GM10266 (cell line): ENCODE results near the gene CNIH4.

ENCODE experiments used
- DNase-seq: peaks from one replicate; pipeline ENCODE4 v3.0.0; 2012; ENCODE audit errors: extremely low spot score
- TF ChIP-seq, protein P1 (sequence below): IDR thresholded peaks from 2 replicates; pipeline ENCODE4 v1.5.1; 2012; ENCODE audit warnings: mild to moderate bottlenecking, low read depth; ENCODE audit not compliant: control insufficient read depth, insufficient read depth; ENCODE audit errors: missing control alignments

The CNIH4 gene

DNA sequence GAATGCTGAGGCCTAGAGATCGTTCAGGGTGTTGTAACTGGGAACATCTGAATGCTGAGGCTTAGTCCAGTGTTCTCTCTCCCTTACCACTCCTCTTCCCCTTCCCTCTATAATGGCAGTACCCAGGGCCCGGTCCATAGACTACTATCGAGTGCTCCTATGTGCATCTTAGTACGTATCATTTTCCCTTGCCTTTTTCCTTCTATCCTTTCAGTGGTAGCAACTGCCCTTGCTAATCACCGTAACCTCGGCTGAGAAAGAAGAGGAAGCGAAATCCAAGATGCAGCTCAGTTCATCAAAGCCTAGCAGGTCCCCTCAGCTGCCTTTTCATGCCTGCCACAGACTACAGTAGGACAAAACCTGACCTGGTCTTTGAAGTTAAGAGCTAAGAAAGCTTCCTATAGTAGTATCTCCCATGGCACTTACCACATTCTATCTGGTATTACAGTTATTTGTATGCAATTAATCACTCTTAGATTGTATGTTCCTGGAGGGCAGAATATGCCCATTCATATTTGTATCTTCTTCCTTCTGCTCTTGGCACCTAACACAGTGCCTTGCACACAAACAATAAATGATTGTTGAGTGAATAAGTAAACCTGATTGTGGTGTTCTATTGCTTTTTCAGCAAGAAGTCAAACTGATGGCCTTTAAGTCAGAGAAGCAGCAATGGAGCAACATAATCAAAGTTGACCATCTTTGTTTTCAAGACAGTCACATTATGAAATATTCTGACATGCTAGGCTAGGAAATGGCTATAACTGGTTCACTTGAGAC lies 22.4 kb downstream of the CNIH4 start:
- TF ChIP-seq, protein P1, sequence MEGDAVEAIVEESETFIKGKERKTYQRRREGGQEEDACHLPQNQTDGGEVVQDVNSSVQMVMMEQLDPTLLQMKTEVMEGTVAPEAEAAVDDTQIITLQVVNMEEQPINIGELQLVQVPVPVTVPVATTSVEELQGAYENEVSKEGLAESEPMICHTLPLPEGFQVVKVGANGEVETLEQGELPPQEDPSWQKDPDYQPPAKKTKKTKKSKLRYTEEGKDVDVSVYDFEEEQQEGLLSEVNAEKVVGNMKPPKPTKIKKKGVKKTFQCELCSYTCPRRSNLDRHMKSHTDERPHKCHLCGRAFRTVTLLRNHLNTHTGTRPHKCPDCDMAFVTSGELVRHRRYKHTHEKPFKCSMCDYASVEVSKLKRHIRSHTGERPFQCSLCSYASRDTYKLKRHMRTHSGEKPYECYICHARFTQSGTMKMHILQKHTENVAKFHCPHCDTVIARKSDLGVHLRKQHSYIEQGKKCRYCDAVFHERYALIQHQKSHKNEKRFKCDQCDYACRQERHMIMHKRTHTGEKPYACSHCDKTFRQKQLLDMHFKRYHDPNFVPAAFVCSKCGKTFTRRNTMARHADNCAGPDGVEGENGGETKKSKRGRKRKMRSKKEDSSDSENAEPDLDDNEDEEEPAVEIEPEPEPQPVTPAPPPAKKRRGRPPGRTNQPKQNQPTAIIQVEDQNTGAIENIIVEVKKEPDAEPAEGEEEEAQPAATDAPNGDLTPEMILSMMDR, result no peak

DNA sequence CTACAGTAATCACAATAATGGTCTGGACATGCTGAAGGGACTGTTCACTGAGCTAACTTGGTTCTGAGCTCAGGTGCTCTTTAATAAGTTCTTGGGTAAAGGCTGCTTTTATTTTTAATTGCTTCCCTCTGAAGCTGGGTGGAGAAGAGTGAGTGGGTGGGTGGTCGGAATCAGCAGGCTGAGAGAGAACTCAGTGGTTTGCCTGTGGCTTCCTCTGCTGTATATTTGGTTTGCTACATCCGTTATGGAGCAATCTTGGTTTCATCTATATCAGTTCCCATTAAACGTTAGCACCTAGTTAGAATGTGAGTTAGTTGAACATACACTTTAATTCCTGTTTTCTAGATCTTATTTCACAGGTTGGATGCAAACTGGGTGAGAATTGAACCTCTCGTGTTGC lies 23.3 kb downstream of the CNIH4 start:
- no peak for DNase-seq
- TF ChIP-seq, protein P1, result no peak

More for the DNA sequence above, 22.4 kb downstream of the CNIH4 start:
- DNase-seq, result no peak

DNA sequence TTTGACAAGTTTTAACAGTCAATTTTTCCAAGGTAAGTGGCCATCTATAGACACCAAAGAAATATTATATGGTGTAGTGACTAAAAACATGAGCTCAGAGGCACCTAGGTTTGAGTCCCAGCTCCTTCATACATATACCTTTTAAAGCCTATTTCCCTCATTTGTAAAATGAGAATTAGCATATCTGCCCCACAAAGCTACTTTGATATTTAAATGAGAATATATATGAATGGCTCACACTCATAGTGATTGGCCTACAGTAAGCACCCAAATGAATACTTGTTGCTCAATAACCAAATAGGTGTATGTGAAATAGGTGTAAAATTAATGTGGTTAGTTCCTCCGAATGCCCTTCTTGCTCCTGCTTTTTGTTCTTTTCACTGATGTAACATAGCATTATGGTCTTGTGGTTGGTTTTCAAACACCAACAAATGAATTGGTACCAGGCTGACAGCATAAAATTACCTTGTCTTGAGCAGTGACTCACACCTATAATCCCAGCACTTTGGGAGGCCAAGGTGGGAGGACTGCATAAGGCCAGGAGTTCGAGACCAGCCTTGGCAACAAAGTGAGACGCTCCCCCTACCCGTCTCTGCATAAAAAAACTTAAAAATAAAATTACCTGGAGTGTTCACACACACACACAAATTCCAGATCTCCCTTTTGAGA lies 25.3 kb downstream of the CNIH4 start:
- DNase-seq, result no peak

DNA sequence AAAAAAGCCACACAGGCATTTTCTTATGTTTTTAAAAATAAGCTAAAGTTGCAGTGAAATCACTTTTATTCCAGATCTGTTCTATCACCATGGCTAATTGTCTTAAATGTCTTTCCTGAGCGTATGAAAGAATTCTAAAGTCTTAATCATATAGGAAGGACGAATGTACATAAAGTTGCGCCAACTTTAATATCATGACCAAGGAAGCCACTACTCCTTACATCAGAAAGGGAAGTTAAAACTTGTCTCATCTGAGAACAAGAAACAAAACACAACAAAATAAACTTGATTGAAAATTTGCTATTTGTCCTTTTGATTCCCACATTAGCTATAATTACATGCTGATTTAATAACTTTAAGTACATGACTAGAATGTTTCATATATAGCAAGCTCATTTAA lies 26.5 kb downstream of the CNIH4 start:
- TF ChIP-seq, protein P1, result no peak
- no peak for DNase-seq

More for the DNA sequence above, 25.3 kb downstream of the CNIH4 start:
- TF ChIP-seq, protein P1, result no peak

DNA sequence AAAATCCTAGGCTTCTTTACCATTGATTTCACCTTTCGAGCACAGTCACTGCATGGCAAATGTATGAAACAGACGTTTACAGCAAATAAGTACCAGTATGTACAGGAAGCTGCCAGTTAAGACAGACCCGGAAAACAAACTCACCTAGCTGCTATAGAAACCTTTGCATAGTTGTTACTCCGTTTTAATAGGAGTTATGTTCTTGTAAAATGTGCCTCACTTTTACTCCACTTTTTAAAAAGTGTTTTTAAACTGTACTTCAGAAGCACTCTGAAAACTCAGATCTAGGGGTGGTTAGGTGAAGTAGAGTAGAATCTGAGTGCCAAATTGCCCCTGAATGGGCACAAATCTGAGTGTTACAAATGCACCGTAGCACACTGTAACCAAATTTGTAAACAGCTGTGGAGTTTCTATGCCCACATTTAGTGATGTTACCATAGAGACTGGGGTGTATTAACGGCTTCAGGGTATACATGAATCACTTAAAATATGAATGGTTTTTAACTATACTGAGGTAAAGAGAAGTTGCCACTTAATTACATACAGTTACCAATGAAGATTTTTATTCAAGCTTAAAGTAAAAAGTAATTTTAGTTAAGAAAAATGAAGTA lies 30.7 kb downstream of the CNIH4 start:
- TF ChIP-seq, protein P1, result no peak
- no peak for DNase-seq

DNA sequence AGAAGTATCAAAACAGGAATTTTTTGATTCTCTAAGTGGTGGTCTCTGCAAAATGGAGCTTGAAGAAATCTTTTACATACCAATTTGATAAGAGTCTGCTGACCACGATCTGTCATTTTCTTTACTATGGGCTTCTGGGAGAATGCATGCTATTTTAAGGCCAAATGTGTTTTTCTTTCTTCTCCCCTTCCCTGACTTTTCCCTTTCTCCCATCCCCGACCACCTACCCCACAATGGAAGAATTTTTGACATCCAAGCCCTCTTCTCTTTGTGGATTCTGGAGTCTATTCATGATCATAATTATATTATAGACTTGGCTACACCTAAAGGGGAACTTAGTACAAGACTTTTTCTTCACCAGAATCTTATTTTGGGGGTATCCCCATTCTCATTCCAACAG lies 31.3 kb downstream of the CNIH4 start:
- TF ChIP-seq, protein P1, result no peak
- no peak for DNase-seq
